HFFc6 (cell line): ENCODE measurements around the gene MFNG. TPM values are rescaled to one million over a fixed set of nuclear protein-coding genes. Genes with fewer than 3 reads are reported as not detected.

Experiments
- DNase-seq: peaks from one replicate; pipeline ENCODE4 v3.0.0-alpha.2; 2018
- H3K27ac Mint-ChIP-seq: 2 replicates; pipeline ENCODE4 v1.8.0; 2020; ENCODE audit warnings: mild to moderate bottlenecking, mixed read lengths
- H3K27me3 Mint-ChIP-seq: 2 replicates; pipeline ENCODE4 v1.8.0; 2021; ENCODE audit warnings: mild to moderate bottlenecking, moderate library complexity, mixed read lengths; ENCODE audit not compliant: insufficient read depth
- H3K36me3 Mint-ChIP-seq: 2 replicates; pipeline ENCODE4 v1.8.0; 2021; ENCODE audit warnings: low read depth, mixed read lengths
- H3K4me1 Mint-ChIP-seq: 2 replicates; pipeline ENCODE4 v1.8.0; 2020; ENCODE audit warnings: low read depth, mixed read lengths
- H3K4me3 Mint-ChIP-seq: 2 replicates; pipeline ENCODE4 v1.8.0; 2020; ENCODE audit warnings: mild to moderate bottlenecking, moderate library complexity, mixed read lengths
- H3K9me3 Mint-ChIP-seq: 2 replicates; pipeline ENCODE4 v1.8.0; 2020; ENCODE audit warnings: mild to moderate bottlenecking, mixed read lengths
- CTCF ChIP-seq: fragments of 200-600 bp; sonication (generic); IDR thresholded peaks from 2 replicates; pipeline ENCODE4 v1.5.0; 2021; ENCODE audit warnings: antibody characterized with exemption, mild to moderate bottlenecking
- total RNA-seq, 6 experiments: library from RNA; stranded (reverse); fragmentation: NEBNext Ultra II Directional; extraction: Animal tissue kit (Norgen Biotek cat#: 25700); gene quantifications; 2 replicates in 1 of 6; 3 replicates in 5 of 6; pipeline ENCODE4 v1.2.3, GENCODE V29; 2021

MFNG gene
- total RNA-seq, 6 experiments from 2014 or later = not detected

- peaks cover 11% of the 10 kb centered on the region for H3K27me3 Mint-ChIP-seq
- H3K27ac Mint-ChIP-seq = peak overlapping the region; percentile 10; the same call in 1 of the 2 replicates
- H3K4me1 Mint-ChIP-seq = peaks cover 32% of the 10 kb centered on the region
- no peaks in the 10 kb centered on the region for H3K9me3 Mint-ChIP-seq
- no peak for TF ChIP-seq CTCF
- H3K36me3 Mint-ChIP-seq = peaks cover 3% of the 10 kb centered on the region
- DNase-seq = no peak
- H3K4me3 Mint-ChIP-seq = no peak overlapping the region
These were observed 29.8 kb downstream of the MFNG start for GRCh38 chr22:37456346-37456745.

DNA sequence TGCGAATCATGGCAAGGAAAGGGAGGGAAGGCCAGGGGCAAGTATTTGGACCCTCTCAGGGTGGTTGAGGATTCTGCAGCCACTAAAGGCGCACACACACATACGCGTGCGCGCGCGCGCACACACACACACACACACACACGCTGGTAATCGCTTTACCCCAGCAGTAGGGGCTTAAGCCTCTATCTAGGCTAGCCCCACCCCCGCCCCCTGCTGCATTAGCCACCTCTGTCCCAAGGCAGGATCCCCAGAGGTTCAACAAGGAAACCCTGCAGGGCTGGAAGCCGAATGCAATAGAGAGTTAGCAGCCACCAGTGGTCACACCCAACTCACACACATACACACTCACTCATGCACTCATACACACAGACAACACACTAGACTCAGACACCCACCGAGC is 30.3 kb downstream of the MFNG start:
- peak overlapping the region; percentile 92; the same call in 1 of the 2 replicates for H3K27ac Mint-ChIP-seq
- peaks cover 4% of the 10 kb centered on the region; the same call in 1 of the 2 replicates for H3K9me3 Mint-ChIP-seq
- peak overlapping the region; percentile 78 for H3K4me3 Mint-ChIP-seq
- DNase-seq = peak; percentile 23
- peaks cover 11% of the 10 kb centered on the region for H3K27me3 Mint-ChIP-seq
- peaks cover 32% of the 10 kb centered on the region for H3K4me1 Mint-ChIP-seq
- no peak for TF ChIP-seq CTCF
- peaks cover 7% of the 10 kb centered on the region for H3K36me3 Mint-ChIP-seq

DNA sequence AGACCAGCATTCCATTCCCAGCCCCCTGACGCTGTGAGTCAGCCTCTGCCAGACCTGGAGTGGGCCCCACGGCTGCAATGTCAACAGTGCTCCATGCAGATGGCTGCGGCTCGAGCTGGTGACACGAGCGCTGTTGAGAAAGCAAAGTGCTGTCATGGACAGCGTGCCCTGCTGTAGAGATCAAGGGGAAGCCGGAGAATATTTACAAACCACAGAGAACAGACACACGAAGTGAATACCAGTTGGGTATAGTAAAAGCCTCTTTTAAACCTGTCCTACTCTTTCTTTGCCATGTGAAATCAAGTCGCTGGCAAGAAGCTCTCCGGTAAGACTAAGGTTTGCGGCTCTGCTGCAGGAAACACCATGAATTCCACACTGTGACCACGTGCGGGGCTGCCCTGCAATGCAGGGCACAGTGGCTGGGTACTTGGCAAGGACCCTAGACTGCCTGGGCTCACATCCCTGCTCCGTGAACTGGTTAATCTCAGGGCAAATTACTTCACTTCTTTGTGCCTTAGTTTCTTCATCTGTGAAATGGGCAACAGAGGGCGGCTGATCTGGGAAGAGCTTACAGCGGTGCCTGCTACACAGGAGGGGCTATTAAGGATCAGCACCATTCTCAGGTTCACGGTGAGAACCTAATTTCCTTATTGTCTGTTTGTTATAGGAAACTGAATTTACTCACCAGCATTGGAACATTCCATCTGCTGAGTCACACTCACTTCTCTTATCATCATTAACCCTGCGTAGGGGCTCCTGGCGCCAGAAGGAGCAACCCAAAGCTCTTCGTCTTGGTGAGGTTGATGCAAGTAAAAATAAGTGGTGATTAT is 31.1 kb downstream of the MFNG start:
- Mint-ChIP-seq H3K9me3 (peaks cover 6% of the 10 kb centered on the region; the same call in 1 of the 2 replicates), H3K4me1 (peaks cover 32% of the 10 kb centered on the region), H3K27me3 (peaks cover 11% of the 10 kb centered on the region), H3K36me3 (peaks cover 10% of the 10 kb centered on the region), H3K27ac (peak overlapping the region; percentile 92), H3K4me3 (peak overlapping the region; percentile 78)
- peak; percentile 80 for DNase-seq
- TF ChIP-seq CTCF = peak; percentile 20; the same call in 1 of the 2 replicates

GRCh38 chr22:37453696-37454095 is 32.5 kb downstream of the MFNG start:
- Mint-ChIP-seq H3K4me1 (peaks cover 32% of the 10 kb centered on the region), H3K4me3 (no peak overlapping the region; the same call in 1 of the 2 replicates), H3K27ac (no peak overlapping the region), H3K9me3 (peaks cover 6% of the 10 kb centered on the region; the same call in 1 of the 2 replicates), H3K27me3 (peaks cover 9% of the 10 kb centered on the region), H3K36me3 (peaks cover 10% of the 10 kb centered on the region)
- DNase-seq = no peak
- no peak for TF ChIP-seq CTCF

- Mint-ChIP-seq H3K4me3 (no peak overlapping the region), H3K27ac (no peak overlapping the region), H3K9me3 (peaks cover 6% of the 10 kb centered on the region; the same call in 1 of the 2 replicates), H3K27me3 (peaks cover 5% of the 10 kb centered on the region), H3K4me1 (peaks cover 28% of the 10 kb centered on the region), H3K36me3 (peaks cover 10% of the 10 kb centered on the region)
- TF ChIP-seq CTCF = no peak
- DNase-seq = no peak
These were observed 35.0 kb downstream of the MFNG start for GRCh38 chr22:37451218-37451617.
